GM23338 (cell line): Measurements from ENCODE around the gene MYOCD. TPM values are rescaled to one million over a fixed set of nuclear protein-coding genes. Genes with fewer than 3 reads are reported as not detected.

Source experiments
- ATAC-seq: fragments of 200-7000 bp; cut with Tn5 transposase; 3 replicates; pipeline ENCODE4 v1.9.1; 2020
- DNase-seq: peaks from one replicate; pipeline ENCODE4 v3.0.0-alpha.2; 2015; ENCODE audit warnings: low spot score
- H2AFZ ChIP-seq: fragments of 200-600 bp; sonication (generic); 2 replicates; pipeline ENCODE4 v1.8.0; 2016; ENCODE audit warnings: antibody characterized with exemption, mild to moderate bottlenecking, moderate library complexity
- H3F3A ChIP-seq: fragments of 200-600 bp; sonication (generic); replicated peaks from 2 replicates; pipeline ENCODE4 v1.8.0; 2017; ENCODE audit warnings: antibody characterized with exemption, mixed run types, low read depth
- H3K27ac ChIP-seq: fragments of 200-600 bp; sonication (generic); 2 replicates; pipeline ENCODE4 v1.6.1; 2016; ENCODE audit warnings: low read depth
- H3K27me3 ChIP-seq: fragments of 200-600 bp; sonication (generic); 2 replicates; pipeline ENCODE4 v1.8.0; 2016; ENCODE audit warnings: mild to moderate bottlenecking, mixed run types, moderate library complexity; ENCODE audit not compliant: insufficient read depth
- H3K36me3 ChIP-seq: fragments of 200-600 bp; sonication (generic); 2 replicates; pipeline ENCODE4 v1.8.0; 2016; ENCODE audit warnings: mild to moderate bottlenecking; ENCODE audit not compliant: insufficient read depth
- H3K4me1 ChIP-seq: fragments of 200-600 bp; sonication (generic); 2 replicates; pipeline ENCODE4 v1.8.0; 2016; ENCODE audit warnings: mild to moderate bottlenecking, moderate library complexity; ENCODE audit not compliant: insufficient read depth
- H3K4me2 ChIP-seq: fragments of 200-600 bp; sonication (generic); 2 replicates; pipeline ENCODE4 v1.7.1; 2017; ENCODE audit warnings: mixed run types
- H3K4me3 ChIP-seq: fragments of 200-600 bp; sonication (generic); 2 replicates; pipeline ENCODE4 v1.6.1; 2016; ENCODE audit warnings: mixed run types
- H3K79me2 ChIP-seq: fragments of 200-600 bp; sonication (generic); replicated peaks from 2 replicates; pipeline ENCODE4 v1.8.0; 2017; ENCODE audit warnings: mild to moderate bottlenecking; ENCODE audit not compliant: insufficient read depth
- H3K9me2 ChIP-seq: fragments of 200-600 bp; sonication (generic); 2 replicates; pipeline ENCODE4 v1.8.0; 2017; ENCODE audit not compliant: insufficient read depth
- H4K20me1 ChIP-seq: fragments of 200-600 bp; sonication (generic); replicated peaks from 2 replicates; pipeline ENCODE4 v1.8.0; 2017; ENCODE audit warnings: mild to moderate bottlenecking; ENCODE audit not compliant: insufficient read depth
- H3K27ac Mint-ChIP-seq: 2 replicates; pipeline ENCODE4 v1.8.0; 2020; ENCODE audit warnings: inconsistent platforms, mild to moderate bottlenecking, moderate library complexity, mixed read lengths
- H3K27me3 Mint-ChIP-seq: 3 replicates; pipeline ENCODE4 v1.8.0; 2022; ENCODE audit warnings: low read depth, mild to moderate bottlenecking, moderate library complexity, mixed read lengths, inconsistent platforms; ENCODE audit not compliant: insufficient read depth, poor library complexity
- H3K36me3 Mint-ChIP-seq: 3 replicates; pipeline ENCODE4 v1.8.0; 2021; ENCODE audit warnings: low read depth, mild to moderate bottlenecking, inconsistent platforms, moderate library complexity, mixed read lengths
- H3K4me1 Mint-ChIP-seq: 3 replicates; pipeline ENCODE4 v1.8.0; 2020; ENCODE audit warnings: mild to moderate bottlenecking, inconsistent platforms, mixed read lengths
- H3K4me3 Mint-ChIP-seq: 3 replicates; pipeline ENCODE4 v1.8.0; 2021; ENCODE audit warnings: moderate library complexity, mild to moderate bottlenecking, inconsistent platforms, mixed read lengths
- H3K9me3 Mint-ChIP-seq: 3 replicates; pipeline ENCODE4 v1.8.0; 2020; ENCODE audit warnings: moderate library complexity, mild to moderate bottlenecking, inconsistent platforms, mixed read lengths
- EZH2 ChIP-seq: fragments of 200-600 bp; sonication (generic); IDR thresholded peaks from one replicate; pipeline ENCODE4 v1.8.0; 2017; ENCODE audit warnings: antibody characterized with exemption, mild to moderate bottlenecking, low read depth; ENCODE audit not compliant: unreplicated experiment
- JUNB ChIP-seq: IDR thresholded peaks from one replicate; pipeline ENCODE4 v1.6.1; 2016; ENCODE audit warnings: antibody characterized with exemption; ENCODE audit not compliant: unreplicated experiment
- POLR2AphosphoS5 ChIP-seq: IDR thresholded peaks from 2 replicates; pipeline ENCODE4 v1.6.1; 2016; ENCODE audit warnings: antibody characterized with exemption, low read depth
- STAT1 ChIP-seq: IDR thresholded peaks from one replicate; pipeline ENCODE4 v1.6.1; 2016; ENCODE audit warnings: antibody characterized with exemption; ENCODE audit not compliant: unreplicated experiment
- polyA plus RNA-seq: library from polyadenylated mRNA; unstranded; fragments of >200 nt; fragmentation: Nextera tagmentation; extraction: Ambion mirVana; gene quantifications from 2 replicates; pipeline ENCODE4 v1.2.1, GENCODE V29; 2016
- total RNA-seq: library from RNA; depleted of rRNA; stranded (reverse); fragments of >200 nt; shearing (Covaris generic); gene quantifications from 2 replicates; pipeline ENCODE4 v1.2.3, GENCODE V29; 2014
- TF ChIP-seq, protein P1 (sequence below): fragments of 250-450 bp; sonication (Bioruptor Pico); IDR thresholded peaks from 2 replicates; pipeline ENCODE4 v1.5.0; 2020; ENCODE audit warnings: mild to moderate bottlenecking, moderate library complexity
- TF ChIP-seq, protein P2 (sequence below): IDR thresholded peaks from one replicate; pipeline ENCODE4 v1.6.1; 2018; ENCODE audit warnings: antibody characterized with exemption; ENCODE audit not compliant: unreplicated experiment

MYOCD gene
- total and polyA plus RNA-seq, 2 experiments from 2014 or later = 0.80 to 2.4 TPM

- TF ChIP-seq, protein P1, sequence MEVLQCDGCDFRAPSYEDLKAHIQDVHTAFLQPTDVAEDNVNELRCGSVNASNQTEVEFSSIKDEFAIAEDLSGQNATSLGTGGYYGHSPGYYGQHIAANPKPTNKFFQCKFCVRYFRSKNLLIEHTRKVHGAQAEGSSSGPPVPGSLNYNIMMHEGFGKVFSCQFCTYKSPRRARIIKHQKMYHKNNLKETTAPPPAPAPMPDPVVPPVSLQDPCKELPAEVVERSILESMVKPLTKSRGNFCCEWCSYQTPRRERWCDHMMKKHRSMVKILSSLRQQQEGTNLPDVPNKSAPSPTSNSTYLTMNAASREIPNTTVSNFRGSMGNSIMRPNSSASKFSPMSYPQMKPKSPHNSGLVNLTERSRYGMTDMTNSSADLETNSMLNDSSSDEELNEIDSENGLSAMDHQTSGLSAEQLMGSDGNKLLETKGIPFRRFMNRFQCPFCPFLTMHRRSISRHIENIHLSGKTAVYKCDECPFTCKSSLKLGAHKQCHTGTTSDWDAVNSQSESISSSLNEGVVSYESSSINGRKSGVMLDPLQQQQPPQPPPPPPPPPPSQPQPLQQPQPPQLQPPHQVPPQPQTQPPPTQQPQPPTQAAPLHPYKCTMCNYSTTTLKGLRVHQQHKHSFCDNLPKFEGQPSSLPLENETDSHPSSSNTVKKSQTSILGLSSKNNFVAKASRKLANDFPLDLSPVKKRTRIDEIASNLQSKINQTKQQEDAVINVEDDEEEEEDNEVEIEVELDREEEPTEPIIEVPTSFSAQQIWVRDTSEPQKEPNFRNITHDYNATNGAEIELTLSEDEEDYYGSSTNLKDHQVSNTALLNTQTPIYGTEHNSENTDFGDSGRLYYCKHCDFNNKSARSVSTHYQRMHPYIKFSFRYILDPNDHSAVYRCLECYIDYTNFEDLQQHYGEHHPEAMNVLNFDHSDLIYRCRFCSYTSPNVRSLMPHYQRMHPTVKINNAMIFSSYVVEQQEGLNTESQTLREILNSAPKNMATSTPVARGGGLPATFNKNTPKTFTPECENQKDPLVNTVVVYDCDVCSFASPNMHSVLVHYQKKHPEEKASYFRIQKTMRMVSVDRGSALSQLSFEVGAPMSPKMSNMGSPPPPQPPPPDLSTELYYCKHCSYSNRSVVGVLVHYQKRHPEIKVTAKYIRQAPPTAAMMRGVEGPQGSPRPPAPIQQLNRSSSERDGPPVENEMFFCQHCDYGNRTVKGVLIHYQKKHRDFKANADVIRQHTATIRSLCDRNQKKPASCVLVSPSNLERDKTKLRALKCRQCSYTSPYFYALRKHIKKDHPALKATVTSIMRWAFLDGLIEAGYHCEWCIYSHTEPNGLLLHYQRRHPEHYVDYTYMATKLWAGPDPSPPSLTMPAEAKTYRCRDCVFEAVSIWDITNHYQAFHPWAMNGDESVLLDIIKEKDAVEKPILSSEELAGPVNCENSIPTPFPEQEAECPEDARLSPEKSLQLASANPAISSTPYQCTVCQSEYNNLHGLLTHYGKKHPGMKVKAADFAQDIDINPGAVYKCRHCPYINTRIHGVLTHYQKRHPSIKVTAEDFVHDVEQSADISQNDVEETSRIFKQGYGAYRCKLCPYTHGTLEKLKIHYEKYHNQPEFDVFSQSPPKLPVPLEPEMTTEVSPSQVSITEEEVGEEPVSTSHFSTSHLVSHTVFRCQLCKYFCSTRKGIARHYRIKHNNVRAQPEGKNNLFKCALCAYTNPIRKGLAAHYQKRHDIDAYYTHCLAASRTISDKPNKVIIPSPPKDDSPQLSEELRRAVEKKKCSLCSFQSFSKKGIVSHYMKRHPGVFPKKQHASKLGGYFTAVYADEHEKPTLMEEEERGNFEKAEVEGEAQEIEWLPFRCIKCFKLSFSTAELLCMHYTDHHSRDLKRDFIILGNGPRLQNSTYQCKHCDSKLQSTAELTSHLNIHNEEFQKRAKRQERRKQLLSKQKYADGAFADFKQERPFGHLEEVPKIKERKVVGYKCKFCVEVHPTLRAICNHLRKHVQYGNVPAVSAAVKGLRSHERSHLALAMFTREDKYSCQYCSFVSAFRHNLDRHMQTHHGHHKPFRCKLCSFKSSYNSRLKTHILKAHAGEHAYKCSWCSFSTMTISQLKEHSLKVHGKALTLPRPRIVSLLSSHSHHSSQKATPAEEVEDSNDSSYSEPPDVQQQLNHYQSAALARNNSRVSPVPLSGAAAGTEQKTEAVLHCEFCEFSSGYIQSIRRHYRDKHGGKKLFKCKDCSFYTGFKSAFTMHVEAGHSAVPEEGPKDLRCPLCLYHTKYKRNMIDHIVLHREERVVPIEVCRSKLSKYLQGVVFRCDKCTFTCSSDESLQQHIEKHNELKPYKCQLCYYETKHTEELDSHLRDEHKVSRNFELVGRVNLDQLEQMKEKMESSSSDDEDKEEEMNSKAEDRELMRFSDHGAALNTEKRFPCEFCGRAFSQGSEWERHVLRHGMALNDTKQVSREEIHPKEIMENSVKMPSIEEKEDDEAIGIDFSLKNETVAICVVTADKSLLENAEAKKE (CRISPR knock-in tag) = no peak
- TF ChIP-seq STAT1 = no peak
These were observed 42.4 kb upstream of the MYOCD start (continued) for GRCh38 chr17:12623220-12623848.

GRCh38 chr17:12624211-12624610 lies 41.5 kb upstream of the MYOCD start:
- Mint-ChIP-seq H3K27ac (peak overlapping the region; percentile 51; the same call in 1 of the 2 replicates), H3K4me1 (peaks cover 44% of the 10 kb centered on the region), H3K36me3 (no peaks in the 10 kb centered on the region), H3K9me3 (no peaks in the 10 kb centered on the region; the same call in 2 of the 3 replicates), H3K4me3 (no peak overlapping the region), H3K27me3 (peaks cover 2% of the 10 kb centered on the region)
- Histone ChIP-seq H3K36me3 (no peaks in the 10 kb centered on the region), H2AFZ (no peak overlapping the region), H3K79me2 (no peaks in the 10 kb centered on the region), H3K4me2 (no peak overlapping the region), H3K9me2 (0 out of 2 replicates have a peak, but pooled peaks cover 6% of the 10 kb centered on the region), H3K4me1 (peaks cover 35% of the 10 kb centered on the region), H3K27me3 (no peaks in the 10 kb centered on the region), H3K4me3 (no peak overlapping the region), H4K20me1 (no peaks in the 10 kb centered on the region), H3K27ac (no peak overlapping the region), H3F3A (no peaks in the 10 kb centered on the region)
- DNase-seq (no peak), ATAC-seq (no peak)
- TF ChIP-seq STAT1 (no peak), POLR2AphosphoS5 (no peak), EZH2 (no peak), JUNB (no peak)
- TF ChIP-seq, protein P2, sequence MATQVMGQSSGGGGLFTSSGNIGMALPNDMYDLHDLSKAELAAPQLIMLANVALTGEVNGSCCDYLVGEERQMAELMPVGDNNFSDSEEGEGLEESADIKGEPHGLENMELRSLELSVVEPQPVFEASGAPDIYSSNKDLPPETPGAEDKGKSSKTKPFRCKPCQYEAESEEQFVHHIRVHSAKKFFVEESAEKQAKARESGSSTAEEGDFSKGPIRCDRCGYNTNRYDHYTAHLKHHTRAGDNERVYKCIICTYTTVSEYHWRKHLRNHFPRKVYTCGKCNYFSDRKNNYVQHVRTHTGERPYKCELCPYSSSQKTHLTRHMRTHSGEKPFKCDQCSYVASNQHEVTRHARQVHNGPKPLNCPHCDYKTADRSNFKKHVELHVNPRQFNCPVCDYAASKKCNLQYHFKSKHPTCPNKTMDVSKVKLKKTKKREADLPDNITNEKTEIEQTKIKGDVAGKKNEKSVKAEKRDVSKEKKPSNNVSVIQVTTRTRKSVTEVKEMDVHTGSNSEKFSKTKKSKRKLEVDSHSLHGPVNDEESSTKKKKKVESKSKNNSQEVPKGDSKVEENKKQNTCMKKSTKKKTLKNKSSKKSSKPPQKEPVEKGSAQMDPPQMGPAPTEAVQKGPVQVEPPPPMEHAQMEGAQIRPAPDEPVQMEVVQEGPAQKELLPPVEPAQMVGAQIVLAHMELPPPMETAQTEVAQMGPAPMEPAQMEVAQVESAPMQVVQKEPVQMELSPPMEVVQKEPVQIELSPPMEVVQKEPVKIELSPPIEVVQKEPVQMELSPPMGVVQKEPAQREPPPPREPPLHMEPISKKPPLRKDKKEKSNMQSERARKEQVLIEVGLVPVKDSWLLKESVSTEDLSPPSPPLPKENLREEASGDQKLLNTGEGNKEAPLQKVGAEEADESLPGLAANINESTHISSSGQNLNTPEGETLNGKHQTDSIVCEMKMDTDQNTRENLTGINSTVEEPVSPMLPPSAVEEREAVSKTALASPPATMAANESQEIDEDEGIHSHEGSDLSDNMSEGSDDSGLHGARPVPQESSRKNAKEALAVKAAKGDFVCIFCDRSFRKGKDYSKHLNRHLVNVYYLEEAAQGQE = no peak
